CD8-positive, alpha-beta memory T cell (primary cell): Measurements from ENCODE around the gene SPA17. TPM values are rescaled to one million over a fixed set of nuclear protein-coding genes. Genes with fewer than 3 reads are reported as not detected.

Source experiments
- CTCF ChIA-PET: fragments of 350-600 bp; sonication (Branson Sonifier 250); formaldehyde crosslinking; loops from one replicate; lab custom pipeline; 2021; ENCODE audit warnings: antibody characterized with exemption; lab: Charles Lee
- POLR2A ChIA-PET: fragments of 350-600 bp; sonication (Branson Sonifier 250); formaldehyde crosslinking; loops from one replicate; lab custom pipeline; 2021; ENCODE audit warnings: antibody characterized with exemption; lab: Charles Lee
- DNase-seq, 5 donors: peaks; one replicate each; pipeline versions ENCODE4 v3.0.0 to v3.0.0-alpha.2; 2020 to 2022; ENCODE audit warnings: mixed read lengths in 1 of 5
- H3K27ac ChIP-seq: one replicate; pipeline ENCODE4 v1.7.0; 2013; ENCODE audit warnings: low read depth, mild to moderate bottlenecking, low read length, moderate library complexity
- H3K27me3 ChIP-seq: 2 replicates; pipeline ENCODE4 v1.7.0; 2013; ENCODE audit warnings: low read length, mild to moderate bottlenecking; ENCODE audit not compliant: insufficient read depth, poor library complexity, severe bottlenecking
- H3K36me3 ChIP-seq: 2 replicates; pipeline ENCODE4 v1.7.0; 2013; ENCODE audit warnings: mild to moderate bottlenecking, low read length, moderate library complexity; ENCODE audit not compliant: insufficient read depth
- H3K4me1 ChIP-seq: 2 replicates; pipeline ENCODE4 v1.7.0; 2013; ENCODE audit warnings: mild to moderate bottlenecking, low read length, moderate library complexity; ENCODE audit not compliant: insufficient read depth
- H3K4me3 ChIP-seq: 2 replicates; pipeline ENCODE4 v1.7.0; 2013; ENCODE audit warnings: mild to moderate bottlenecking, low read length
- H3K9me3 ChIP-seq: 2 replicates; pipeline ENCODE4 v1.7.0; 2013; ENCODE audit warnings: mild to moderate bottlenecking, low read length
- H3K27ac Mint-ChIP-seq, 8 donors: one replicate each; pipeline ENCODE4 v1.8.0; 2020 to 2021; ENCODE audit warnings: mixed read lengths in 8 of 8, mild to moderate bottlenecking in 6 of 8, inconsistent platforms in 3 of 8, moderate library complexity in 3 of 8
- H3K27me3 Mint-ChIP-seq, 2 donors: one replicate each; pipeline ENCODE4 v1.8.0; 2020 to 2021; ENCODE audit warnings: mixed read lengths in 2 of 2, mild to moderate bottlenecking in 1 of 2, moderate library complexity in 1 of 2
- H3K36me3 Mint-ChIP-seq, 3 donors: one replicate each; pipeline ENCODE4 v1.8.0; 2020 to 2021; ENCODE audit warnings: mixed read lengths in 3 of 3, inconsistent platforms in 1 of 3, mild to moderate bottlenecking in 1 of 3
- H3K4me1 Mint-ChIP-seq, 3 donors: one replicate each; pipeline ENCODE4 v1.8.0; 2020 to 2021; ENCODE audit warnings: mixed read lengths in 3 of 3, inconsistent platforms in 1 of 3, mild to moderate bottlenecking in 1 of 3
- H3K4me3 Mint-ChIP-seq, 7 donors: one replicate each; pipeline ENCODE4 v1.8.0; 2020 to 2021; ENCODE audit warnings: mixed read lengths in 7 of 7, mild to moderate bottlenecking in 6 of 7, moderate library complexity in 4 of 7, inconsistent platforms in 2 of 7
- H3K9me3 Mint-ChIP-seq, 5 donors: one replicate each; pipeline ENCODE4 v1.8.0; 2020 to 2022; ENCODE audit warnings: mixed read lengths in 5 of 5, mild to moderate bottlenecking in 3 of 5, moderate library complexity in 2 of 5, inconsistent platforms in 1 of 5
- polyA plus RNA-seq: library from polyadenylated mRNA; unstranded; fragments of 300-500 nt; fragmentation: Illumina TruSeq; gene quantifications from one replicate; pipeline ENCODE4 v1.2.3, GENCODE V29; 2021
- total RNA-seq, 2 experiments: library from RNA; stranded (reverse); gene quantifications; one replicate each; pipeline ENCODE4 v1.2.3, GENCODE V29; 2021

SPA17 gene
- total and polyA plus RNA-seq, 3 experiments from 2014 or later = 1.4 to 3.9 (median 2.2) TPM

DNA sequence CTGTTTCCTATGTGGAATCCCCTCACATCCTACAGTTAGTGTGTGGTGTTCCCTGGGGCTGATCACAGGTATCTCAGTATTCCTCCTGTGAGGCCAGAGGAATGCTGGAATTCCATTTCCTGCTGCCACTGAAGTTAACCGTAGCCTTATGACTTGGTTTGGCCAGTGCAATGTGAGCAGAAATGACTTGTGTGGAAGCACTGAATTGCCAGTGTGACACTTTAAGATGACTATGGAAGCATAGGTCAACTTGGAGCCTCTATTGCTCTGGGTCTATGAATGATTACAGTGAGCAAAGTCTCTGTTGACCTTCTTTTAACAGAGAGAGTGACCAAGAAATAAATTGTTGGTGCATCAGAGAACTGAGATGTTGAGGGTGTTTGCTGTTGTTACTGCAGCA lies 34.5 kb upstream of the SPA17 start:
- peak overlapping the region in 1 of 8 donors; percentile 74 for H3K27ac Mint-ChIP-seq
- POLR2A ChIA-PET = no interaction called here

GRCh38 chr11:124640666-124641065 lies 33.0 kb upstream of the SPA17 start:
- H3K27ac ChIP-seq = no peak overlapping the region
- no peaks in the 10 kb centered on the region for H3K36me3 ChIP-seq
- H3K9me3 ChIP-seq = no peaks in the 10 kb centered on the region
- H3K4me3 ChIP-seq = no peak overlapping the region
- H3K27me3 Mint-ChIP-seq = peaks cover 0 to 2% of the 10 kb centered on the region in 2 donors
- CTCF ChIA-PET = interaction anchor here (0.9 to 1.7 kb wide), 3 partner anchors 18 to 197 kb away, joined by 3 to 5 read pairs (median 5); partner anchors contain the start of gene TBRG1
- no peak overlapping the region for H3K4me3 Mint-ChIP-seq
- H3K27ac Mint-ChIP-seq = no peak overlapping the region
- DNase-seq = no peak
- H3K4me1 Mint-ChIP-seq = no peaks in the 10 kb centered on the region
- POLR2A ChIA-PET = no interaction called here
- H3K4me1 ChIP-seq = no peaks in the 10 kb centered on the region
- H3K27me3 ChIP-seq = no peaks in the 10 kb centered on the region
- peaks cover 0 to 26% (median 11%) of the 10 kb centered on the region in 3 donors for H3K36me3 Mint-ChIP-seq
- H3K9me3 Mint-ChIP-seq = no peaks in the 10 kb centered on the region

More for the DNA sequence above, 34.5 kb upstream of the SPA17 start:
- CTCF ChIA-PET = interaction anchor here (0.8 to 1.7 kb wide), 3 partner anchors 12 to 197 kb away, joined by 3 to 5 read pairs (median 3); no protein-coding TSS in a partner anchor
- peaks cover 0 to 37% (median 13%) of the 10 kb centered on the region in 3 donors for H3K36me3 Mint-ChIP-seq
- no peak for DNase-seq
- no peak overlapping the region for H3K4me3 ChIP-seq
- H3K36me3 ChIP-seq = no peaks in the 10 kb centered on the region
- H3K4me3 Mint-ChIP-seq = no peak overlapping the region
- no peaks in the 10 kb centered on the region for H3K4me1 Mint-ChIP-seq
- H3K4me1 ChIP-seq = no peaks in the 10 kb centered on the region
- H3K27me3 Mint-ChIP-seq = peaks cover 0 to 2% of the 10 kb centered on the region in 2 donors
- H3K9me3 ChIP-seq = no peaks in the 10 kb centered on the region
- H3K9me3 Mint-ChIP-seq = no peaks in the 10 kb centered on the region
- no peaks in the 10 kb centered on the region for H3K27me3 ChIP-seq
- H3K27ac ChIP-seq = no peak overlapping the region

GRCh38 chr11:124642628-124643027 lies 31.1 kb upstream of the SPA17 start:
- Mint-ChIP-seq H3K4me3 (no peak overlapping the region), H3K9me3 (no peaks in the 10 kb centered on the region), H3K27ac (peak overlapping the region in 1 of 8 donors; percentile 49), H3K27me3 (peaks cover 0 to 2% of the 10 kb centered on the region in 2 donors), H3K4me1 (no peaks in the 10 kb centered on the region), H3K36me3 (peaks cover 0 to 9% (median 4%) of the 10 kb centered on the region in 3 donors)
- Histone ChIP-seq H3K4me1 (no peaks in the 10 kb centered on the region), H3K4me3 (no peak overlapping the region), H3K27me3 (no peaks in the 10 kb centered on the region), H3K36me3 (no peaks in the 10 kb centered on the region), H3K27ac (no peak overlapping the region), H3K9me3 (no peaks in the 10 kb centered on the region)
- ChIA-PET CTCF (interaction anchor here (1.2 to 3.6 kb wide), 3 partner anchors 103 to 195 kb away, joined by 3 to 36 read pairs (median 3); no protein-coding TSS in a partner anchor), POLR2A (no interaction called here)
- DNase-seq = no peak

DNA sequence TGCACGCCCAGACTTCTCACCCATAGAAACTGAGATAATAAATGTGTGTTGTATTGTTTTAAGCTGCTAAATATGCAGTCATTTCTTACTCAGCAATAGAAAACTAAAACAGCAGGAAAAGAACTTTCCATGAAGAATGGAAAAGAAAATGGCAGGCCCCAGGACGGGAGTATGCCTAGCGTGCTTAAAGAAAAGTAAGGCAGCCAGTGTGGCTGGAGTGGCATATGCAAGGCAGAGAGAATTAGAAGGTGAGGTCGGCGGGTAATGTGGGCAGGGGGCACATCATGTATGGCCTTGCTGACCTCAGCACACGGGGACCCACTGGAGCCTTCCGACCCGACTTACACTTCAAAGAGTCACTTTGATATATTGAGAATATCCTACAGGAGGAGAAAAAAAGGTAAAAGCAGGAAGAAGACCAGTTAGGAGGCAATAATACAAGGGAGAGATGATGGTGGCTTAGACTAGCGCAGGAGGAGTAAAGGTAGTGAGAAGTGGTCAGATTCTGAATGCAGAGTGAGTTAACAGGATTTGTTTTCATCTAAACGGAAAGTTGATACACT lies 30.6 kb upstream of the SPA17 start:
- Histone ChIP-seq H3K36me3 (no peaks in the 10 kb centered on the region), H3K27me3 (no peaks in the 10 kb centered on the region), H3K4me1 (no peaks in the 10 kb centered on the region), H3K4me3 (no peak overlapping the region), H3K9me3 (no peaks in the 10 kb centered on the region), H3K27ac (no peak overlapping the region)
- ChIA-PET POLR2A (no interaction called here), CTCF (interaction anchor here (1.2 to 3.6 kb wide), 6 partner anchors 13 to 195 kb away, joined by 3 to 36 read pairs (median 4); no protein-coding TSS in a partner anchor)
- no peak for DNase-seq
- Mint-ChIP-seq H3K27me3 (no peaks in the 10 kb centered on the region), H3K27ac (peak overlapping the region in 2 of 8 donors; percentile 49 to 86), H3K4me1 (no peaks in the 10 kb centered on the region), H3K9me3 (no peaks in the 10 kb centered on the region), H3K36me3 (peaks cover 0 to 5% (median 2%) of the 10 kb centered on the region in 3 donors), H3K4me3 (no peak overlapping the region)

GRCh38 chr11:124643605-124644425 lies 29.9 kb upstream of the SPA17 start:
- Histone ChIP-seq H3K4me3 (no peak overlapping the region), H3K36me3 (no peaks in the 10 kb centered on the region), H3K4me1 (no peaks in the 10 kb centered on the region), H3K9me3 (no peaks in the 10 kb centered on the region), H3K27me3 (no peaks in the 10 kb centered on the region), H3K27ac (peak overlapping the region; percentile 19)
- DNase-seq = no peak
- Mint-ChIP-seq H3K36me3 (peaks cover 0 to 1% (median 0%) of the 10 kb centered on the region in 3 donors), H3K27me3 (no peaks in the 10 kb centered on the region), H3K4me3 (no peak overlapping the region), H3K9me3 (no peaks in the 10 kb centered on the region), H3K4me1 (no peaks in the 10 kb centered on the region), H3K27ac (no peak overlapping the region)
- POLR2A ChIA-PET = no interaction called here
- CTCF ChIA-PET = interaction anchor here (1.0 to 3.6 kb wide), 9 partner anchors 10 to 194 kb away, joined by 3 to 36 read pairs (median 4); no protein-coding TSS in a partner anchor

DNA sequence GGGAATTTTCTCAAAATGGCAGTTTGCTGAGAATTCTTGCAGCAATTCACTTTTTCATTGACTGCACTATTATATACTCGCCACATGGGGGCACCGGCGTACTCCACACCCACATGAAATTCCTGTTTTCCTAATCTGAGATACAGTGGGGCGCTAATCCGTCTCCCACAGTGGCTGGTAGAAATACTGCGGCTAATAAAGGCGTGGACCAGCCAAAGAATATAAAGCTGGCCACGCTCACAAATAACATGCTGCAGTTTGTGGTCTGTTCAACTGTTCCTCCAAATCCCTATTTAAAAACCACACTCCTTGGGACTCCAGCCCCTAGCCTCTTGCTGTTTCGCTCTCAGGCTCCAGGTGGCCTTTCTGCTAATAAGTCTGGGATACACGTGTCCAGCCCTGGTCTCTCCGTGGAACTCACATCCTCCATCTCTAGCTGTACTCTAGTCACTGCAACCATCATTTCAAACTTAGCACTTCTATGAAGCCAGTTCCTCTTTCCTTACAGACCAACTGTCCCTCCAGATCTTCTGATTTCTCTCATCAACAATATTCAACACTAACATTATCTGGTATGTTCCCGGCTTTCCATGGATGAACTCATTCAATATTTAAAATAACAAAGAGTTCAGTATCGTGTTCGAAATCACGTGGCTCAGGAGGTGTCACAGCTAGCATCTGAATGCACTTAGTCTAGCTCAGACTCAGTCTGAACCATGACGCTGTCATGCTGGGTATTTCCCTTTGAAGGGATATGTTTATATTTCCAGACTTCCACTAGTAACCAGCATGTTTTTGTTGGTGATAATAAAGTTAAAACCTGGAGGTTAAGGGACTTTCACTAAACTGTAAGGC lies 29.1 kb upstream of the SPA17 start:
- no peaks in the 10 kb centered on the region for H3K36me3 ChIP-seq
- POLR2A ChIA-PET = no interaction called here
- no peak overlapping the region for H3K27ac Mint-ChIP-seq
- H3K36me3 Mint-ChIP-seq = no peaks in the 10 kb centered on the region
- H3K4me1 Mint-ChIP-seq = no peaks in the 10 kb centered on the region
- H3K9me3 Mint-ChIP-seq = no peaks in the 10 kb centered on the region
- no peaks in the 10 kb centered on the region for H3K9me3 ChIP-seq
- H3K27ac ChIP-seq = no peak overlapping the region
- H3K27me3 Mint-ChIP-seq = no peaks in the 10 kb centered on the region
- H3K4me3 ChIP-seq = no peak overlapping the region
- no peak overlapping the region for H3K4me3 Mint-ChIP-seq
- H3K4me1 ChIP-seq = no peaks in the 10 kb centered on the region
- no peaks in the 10 kb centered on the region for H3K27me3 ChIP-seq
- peak in 3 of 5 donors; percentile 2 to 30 (median 7) for DNase-seq
- CTCF ChIA-PET = interaction anchor here (0.7 to 3.6 kb wide), 13 partner anchors 9 to 193 kb away, joined by 3 to 36 read pairs (median 4); no protein-coding TSS in a partner anchor

GRCh38 chr11:124646148-124646547 lies 27.6 kb upstream of the SPA17 start:
- H3K4me1 ChIP-seq = no peaks in the 10 kb centered on the region
- no peaks in the 10 kb centered on the region for H3K27me3 ChIP-seq
- H3K36me3 Mint-ChIP-seq = peaks cover 0 to 2% (median 0%) of the 10 kb centered on the region in 3 donors
- no peaks in the 10 kb centered on the region for H3K9me3 ChIP-seq
- CTCF ChIA-PET = no interaction called here
- no peaks in the 10 kb centered on the region for H3K9me3 Mint-ChIP-seq
- H3K27me3 Mint-ChIP-seq = no peaks in the 10 kb centered on the region
- H3K27ac Mint-ChIP-seq = no peak overlapping the region
- POLR2A ChIA-PET = no interaction called here
- no peak for DNase-seq
- no peak overlapping the region for H3K4me3 ChIP-seq
- no peak overlapping the region for H3K27ac ChIP-seq
- H3K4me3 Mint-ChIP-seq = no peak overlapping the region
- H3K36me3 ChIP-seq = no peaks in the 10 kb centered on the region
- H3K4me1 Mint-ChIP-seq = no peaks in the 10 kb centered on the region
